GM21737 (cell line): Measurements from ENCODE around the gene HIBADH.
A peak's percentile ranks its signal among the peaks of the same experiment; 100 is the strongest.

ENCODE experiments used
- ATAC-seq: cut with Tn5 transposase; IDR thresholded peaks from one replicate; pipeline ENCODE4 v1.9.1; 2021; ENCODE audit warnings: mild to moderate bottlenecking, moderate library complexity; ENCODE audit not compliant: unreplicated experiment

The HIBADH gene

DNA sequence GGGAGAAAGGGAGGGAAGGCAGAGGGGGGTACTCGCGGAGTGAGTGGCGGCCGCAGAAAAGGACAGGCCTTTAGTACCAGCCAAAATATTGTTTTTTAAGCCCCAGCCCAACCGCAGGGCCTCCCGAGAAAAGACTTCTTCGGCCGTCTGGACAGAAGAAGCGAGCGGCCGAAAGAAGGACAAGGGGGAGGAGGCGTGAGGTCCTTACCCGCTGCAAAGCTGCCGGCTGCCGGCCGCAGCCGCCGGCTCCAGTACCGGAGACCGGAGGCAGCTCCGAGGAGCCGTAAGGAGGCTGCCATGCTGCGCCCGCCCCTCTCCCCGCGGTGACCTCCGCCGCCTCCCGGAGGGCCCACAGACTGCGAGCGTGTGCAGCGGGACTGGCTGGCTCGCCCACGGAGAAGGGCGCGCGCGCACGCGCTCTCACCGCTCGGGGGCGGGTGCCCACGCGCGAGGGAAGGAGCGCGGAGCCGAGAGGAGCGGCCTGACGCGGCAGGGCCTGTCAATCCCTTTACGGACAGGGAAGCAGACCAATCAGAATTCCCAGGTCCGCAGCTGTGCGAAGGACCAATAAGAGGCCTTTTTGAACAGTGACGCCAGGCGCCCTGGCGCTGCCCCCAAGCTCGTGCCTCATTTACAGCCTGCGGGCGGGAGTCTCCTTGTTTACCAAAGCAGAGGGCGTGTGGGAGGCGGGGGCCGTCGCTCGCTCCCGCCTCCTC is at the start of gene HIBADH:
HIBADH (minus strand) TSS at position 394 of the 716 bp plus-strand sequence; CDS start at position 299, 95 bp downstream.
- ATAC-seq: peak; percentile 99

DNA sequence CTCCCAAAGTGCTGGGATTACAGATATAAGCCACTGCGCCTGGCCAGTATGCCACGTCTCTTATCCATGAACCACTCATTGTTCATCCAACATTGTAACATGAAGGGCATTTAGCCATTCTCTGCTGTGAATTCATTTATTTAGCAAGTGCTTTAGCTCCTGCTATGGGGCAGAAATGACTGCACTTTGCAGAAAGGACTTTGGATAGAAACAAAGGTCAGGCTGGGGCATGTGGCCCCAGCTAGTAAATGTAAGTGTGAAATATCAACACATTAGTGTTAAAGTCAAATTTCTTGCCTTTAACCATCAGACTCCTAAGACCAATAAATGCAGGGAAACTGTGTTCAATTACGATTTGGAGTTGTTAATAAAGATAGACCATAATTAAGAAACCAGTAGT is 49.5 kb upstream of the HIBADH start:
- no peak for ATAC-seq

DNA sequence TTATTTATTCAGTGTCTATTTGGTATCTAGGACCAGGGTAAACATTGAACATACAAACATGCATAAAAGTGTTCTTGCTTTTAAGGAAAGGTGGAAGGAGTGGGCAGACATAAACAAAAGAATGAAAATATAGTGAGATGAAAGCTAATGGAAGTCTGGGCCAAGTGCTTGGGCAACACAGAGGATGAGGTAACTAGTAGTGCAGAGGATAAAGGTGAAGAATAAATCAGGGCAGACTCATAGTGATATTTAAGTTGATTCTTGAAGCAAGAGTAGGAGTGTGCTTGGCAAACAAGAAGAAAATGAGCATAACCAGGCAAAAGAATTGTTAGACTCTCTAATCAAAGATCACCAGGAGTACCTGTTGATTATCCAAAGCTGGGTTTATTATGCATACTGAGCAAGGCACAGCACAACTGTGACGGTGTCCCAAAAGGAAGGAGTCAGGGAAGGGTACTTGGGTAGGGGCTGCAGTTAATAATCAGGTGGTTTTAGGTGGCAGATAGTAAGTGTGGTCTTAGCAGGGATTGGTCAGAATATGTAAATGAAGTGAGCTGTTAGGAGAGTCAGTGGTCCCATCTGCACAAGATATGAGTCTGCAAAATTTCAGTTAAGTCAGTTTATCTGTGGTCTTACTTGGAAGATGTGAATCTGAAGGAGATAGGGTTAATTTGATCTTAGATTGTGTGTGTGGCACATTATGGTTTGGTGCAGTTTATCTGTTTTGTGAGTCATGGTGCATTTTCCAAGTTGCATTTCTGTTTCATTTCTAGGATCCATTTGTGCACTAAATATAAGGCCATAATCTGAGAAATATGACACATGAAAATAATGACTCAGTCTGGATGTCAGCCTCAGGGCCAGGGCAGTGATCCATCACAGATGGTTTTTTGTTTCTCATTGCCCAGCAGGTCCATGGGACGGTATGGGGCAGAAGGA is 46.7 kb upstream of the HIBADH start:
- ATAC-seq: no peak

DNA sequence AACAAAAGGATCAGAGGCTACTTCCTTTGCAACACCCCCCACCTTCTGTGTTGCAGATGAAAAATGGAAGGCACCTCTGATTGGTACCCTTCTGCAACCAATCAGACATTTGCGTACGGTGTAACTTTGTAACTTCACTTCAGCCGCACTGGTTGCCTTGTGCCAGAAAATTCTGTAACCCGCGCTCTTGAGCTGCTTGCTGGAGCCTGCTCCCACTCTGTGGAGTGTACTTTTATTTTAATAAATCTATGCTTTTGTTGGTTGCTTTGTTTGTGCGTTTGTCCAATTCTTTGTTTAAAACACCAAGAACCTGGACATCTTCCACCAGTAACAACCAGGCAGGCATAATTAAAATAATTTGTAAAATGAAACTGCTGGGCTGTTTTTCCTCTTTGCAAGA is 45.8 kb upstream of the HIBADH start:
- no peak for ATAC-seq

DNA sequence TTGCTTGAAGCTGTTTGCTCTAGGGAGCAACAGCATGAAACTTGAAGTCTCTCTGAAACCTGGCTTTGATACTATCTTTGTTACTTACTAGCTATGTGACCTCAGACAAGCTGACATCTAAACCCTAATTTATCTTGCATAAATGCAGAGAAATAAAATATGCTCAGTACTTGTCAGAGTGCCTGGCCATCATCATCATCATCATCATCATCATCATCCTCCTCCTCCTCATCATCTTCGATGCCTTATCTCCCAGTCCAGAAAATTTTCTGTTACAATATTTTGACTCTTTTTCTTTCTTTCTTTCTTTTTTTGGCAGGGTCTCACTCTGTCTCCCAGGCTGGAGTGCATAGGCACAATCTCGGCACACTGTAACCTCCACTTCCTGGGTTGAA is 42.5 kb upstream of the HIBADH start:
- ATAC-seq: no peak

DNA sequence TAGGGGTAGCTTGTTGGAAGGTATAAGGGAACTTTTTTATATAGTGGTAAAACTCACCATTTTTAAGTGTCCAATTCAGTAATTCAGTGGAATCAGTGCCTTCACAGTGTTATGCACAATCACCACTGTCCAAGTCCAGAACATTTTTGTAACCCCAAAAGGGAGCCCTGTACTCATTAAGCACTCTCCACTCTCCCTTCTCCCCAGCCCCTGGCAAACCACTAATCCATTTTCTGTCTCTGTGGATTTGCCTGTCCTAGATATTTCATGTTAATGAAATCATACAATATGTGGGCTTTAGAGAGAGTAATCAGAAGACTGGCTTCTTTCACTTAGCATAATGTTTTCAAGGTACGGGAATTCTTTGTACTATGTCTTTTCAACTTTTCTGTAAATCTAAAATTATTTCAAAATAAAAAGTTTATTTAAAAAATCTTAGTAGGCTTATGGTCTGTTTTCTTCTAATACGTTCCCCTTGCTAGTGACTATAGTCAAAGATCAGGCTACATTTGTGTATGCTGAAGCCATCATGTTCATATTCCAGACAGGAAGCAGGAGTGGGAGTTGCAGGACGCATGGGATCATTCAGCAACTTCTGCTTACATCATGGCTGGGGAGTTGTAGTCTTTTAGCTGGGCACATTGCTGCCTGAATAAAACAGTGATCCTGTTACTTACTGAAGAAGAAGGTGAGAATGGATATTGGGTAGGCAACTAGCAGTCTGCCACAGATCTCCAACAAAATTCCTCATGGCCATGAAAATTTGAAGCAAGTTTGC is 41.9 kb upstream of the HIBADH start:
- ATAC-seq: no peak

DNA sequence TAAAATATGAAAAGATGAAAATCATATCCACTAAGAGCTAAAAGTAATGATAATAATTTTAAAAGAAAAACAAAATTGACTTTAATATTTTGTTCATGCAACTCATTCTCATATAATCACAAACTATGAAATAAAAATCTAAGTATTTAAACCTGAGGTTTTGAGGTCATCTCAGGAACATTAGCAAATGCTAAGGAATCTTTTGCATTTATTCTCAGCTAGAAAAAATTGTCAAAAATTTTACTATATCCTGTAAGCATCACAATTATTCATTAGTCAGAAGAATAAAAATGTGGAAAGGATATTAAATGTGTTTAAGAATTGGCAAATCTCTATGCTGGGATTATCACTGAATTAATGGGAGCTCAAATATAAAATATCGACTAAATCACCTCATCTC is 40.5 kb upstream of the HIBADH start:
- no peak for ATAC-seq

DNA sequence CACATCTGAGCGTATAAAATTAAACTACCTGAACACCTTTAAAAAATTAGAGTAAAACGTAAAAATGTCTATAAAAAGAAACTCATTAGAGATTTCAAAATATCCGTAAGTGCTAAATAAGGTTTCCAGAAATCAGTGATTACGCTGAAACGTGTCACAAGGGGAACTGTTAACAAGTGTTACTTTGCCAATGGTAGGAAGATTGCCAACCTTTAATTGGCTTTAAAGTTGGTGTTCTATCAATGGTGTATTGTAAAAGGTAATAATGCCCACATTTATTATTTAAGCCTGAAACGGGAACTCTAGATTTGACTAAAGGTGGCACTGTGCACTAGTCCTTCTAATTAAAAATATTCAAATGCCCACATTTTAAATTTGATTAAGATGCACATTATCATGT is 37.8 kb upstream of the HIBADH start:
- ATAC-seq: no peak

DNA sequence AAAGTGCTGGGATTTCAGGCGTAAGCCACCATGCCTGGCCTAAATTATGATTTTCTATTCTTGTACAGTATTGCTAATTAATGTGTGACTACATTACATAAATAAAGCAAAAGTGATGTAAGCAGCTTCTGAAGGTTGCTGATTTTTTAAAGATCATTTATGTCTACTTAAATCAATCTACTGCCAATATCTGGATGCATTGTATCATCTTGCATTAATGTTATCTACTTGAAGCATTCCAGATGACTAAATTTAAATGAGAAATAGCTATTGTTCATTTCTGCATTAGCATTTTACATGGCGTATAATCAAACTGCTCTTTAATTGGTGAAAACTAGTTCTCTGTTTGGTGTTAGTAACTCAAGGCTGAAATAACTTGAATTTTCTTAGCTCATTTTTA is 37.1 kb upstream of the HIBADH start:
- ATAC-seq: no peak

DNA sequence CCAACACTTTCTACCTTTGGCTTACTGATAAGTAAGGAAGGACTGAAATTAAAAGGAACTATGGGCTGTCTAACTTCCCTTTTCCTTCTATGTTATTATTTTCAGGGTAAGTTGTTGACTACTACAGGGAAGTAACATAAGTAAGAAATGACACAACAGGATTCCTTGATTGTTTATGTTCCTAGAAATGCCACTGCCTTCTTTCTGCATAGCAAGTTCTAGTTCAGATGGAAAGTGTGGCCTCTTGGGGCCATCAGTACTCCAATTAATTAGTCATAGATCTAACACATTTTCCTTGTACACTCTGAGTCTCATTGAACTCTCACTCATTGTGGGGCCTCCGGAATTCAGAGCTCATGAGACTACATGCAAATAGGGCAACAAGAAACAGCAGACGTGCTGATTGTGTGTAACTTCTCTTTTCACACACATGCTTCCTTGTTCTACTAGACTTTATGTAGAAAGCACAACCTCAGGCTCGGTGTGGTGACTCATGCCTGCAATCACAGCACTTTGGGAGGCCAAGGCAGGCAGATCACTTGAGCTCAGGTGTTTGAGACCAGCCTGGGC is 35.3 kb upstream of the HIBADH start:
- ATAC-seq: peak; percentile 77

DNA sequence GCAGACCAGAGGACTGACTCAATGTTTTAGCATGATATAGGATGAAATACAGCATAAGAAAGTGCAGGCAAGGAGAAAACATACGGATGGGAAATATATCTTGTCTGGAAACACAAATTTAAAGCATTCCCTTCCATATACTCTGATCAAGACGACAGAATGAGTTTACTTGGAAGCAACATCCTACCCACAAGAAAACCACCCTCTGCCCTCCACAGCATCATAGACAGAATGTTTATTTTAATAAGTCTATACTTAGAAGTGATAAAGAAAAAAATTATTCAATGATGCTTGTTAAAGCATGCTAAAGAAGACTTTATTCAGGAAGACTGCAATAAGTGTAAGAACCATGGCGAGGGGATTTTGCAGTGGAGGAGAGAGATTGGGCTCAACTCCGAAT is 32.4 kb upstream of the HIBADH start:
- no peak for ATAC-seq

DNA sequence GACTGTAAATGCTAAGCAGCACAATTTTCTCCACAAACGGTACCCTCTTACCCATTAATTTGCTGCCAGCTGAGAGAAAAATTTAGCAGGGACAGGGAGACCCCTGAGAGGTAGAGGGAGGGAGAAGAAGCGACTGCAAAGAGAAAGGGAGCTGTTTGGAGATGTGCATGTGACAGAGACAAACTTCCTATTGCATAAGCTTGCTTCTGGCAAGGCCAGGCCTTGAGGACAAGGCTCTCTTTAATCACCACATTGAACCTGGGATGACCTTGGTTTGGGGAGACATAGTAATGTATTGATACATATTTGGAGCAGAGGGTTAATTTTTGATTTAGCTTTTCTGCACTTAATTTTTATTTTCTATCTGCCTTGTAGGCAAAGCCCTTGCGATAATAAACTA is 31.1 kb upstream of the HIBADH start:
- ATAC-seq: no peak

DNA sequence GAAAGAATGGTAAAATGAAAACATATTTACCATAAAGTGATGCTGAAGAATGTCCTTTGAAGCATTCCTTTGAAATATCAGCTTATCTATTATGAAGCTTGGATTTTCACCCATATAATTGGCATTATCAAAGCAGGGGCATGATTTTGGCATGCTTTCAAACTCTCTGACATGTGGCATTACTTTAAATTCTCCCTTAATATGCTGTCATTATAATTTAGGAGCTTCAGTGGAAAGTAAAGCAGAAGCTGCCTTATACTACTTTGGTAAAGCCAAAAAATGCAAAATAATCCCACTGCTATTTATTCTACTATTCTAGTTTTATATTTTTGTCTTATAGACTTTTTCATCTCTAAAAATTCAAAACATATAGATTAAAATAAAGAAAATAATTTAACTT is 28.0 kb upstream of the HIBADH start:
- ATAC-seq: no peak

DNA sequence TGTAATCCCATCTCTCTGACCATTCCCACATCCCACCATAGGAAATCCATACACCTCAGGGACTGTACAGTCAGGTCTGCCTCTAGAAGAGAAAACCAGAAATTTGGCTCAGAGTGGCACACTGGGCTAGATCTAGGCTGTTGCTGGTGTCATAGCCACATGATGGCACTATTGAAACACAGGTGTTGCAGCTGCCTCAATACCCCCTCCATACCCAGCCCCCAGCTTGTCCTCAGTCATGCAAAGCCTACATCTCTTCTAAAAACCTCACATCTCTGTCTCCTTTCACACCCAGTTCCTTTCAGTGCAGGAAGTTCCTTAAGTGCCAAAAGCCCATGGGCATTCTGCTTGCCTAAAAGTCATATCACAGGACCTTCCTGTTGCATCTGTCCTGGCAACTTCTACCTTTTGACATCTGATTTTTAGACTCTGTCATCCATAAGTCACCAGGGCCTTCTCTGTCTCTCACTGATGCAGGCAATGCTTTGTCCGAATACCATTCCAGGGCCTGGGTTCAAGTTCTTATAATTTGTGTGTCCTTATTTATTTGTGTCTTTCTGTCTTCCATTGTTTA is 27.0 kb upstream of the HIBADH start:
- no peak for ATAC-seq

DNA sequence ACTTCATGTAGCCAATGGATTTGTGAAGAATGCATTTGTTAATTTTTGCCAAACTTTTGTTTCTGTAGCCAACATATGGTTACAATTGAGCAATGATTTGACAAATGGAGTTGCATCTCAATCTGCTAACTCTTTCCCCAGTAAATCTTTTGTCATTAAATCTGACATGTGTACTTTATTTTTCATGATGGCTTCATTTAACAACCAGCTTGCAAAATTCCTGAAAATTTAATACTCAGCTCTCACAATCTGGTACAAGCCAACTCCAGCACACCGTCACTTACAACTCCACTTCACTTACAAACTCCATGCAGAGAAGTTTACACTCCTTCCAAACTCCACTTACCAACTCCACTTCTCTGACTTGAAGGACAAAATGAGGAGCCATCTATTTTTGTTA is 26.5 kb upstream of the HIBADH start:
- no peak for ATAC-seq

DNA sequence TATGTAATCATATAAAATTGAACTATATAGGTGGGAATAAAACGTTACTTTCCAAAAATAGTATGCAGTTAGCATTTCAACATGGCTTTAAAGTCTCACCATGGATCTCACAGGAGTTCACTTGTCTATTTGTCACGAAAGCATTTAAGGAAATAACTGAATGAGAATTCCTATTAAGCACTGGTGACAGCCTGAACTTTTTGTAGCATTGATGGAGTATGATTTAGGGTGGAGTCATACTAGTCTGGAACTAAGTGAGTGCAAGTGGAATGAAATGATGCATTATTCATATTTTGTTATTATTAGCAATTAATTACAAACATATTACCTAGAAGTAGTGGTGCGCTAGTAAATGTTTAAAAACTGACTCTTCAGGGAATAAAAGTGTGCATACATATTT is 26.0 kb upstream of the HIBADH start:
- ATAC-seq: no peak

DNA sequence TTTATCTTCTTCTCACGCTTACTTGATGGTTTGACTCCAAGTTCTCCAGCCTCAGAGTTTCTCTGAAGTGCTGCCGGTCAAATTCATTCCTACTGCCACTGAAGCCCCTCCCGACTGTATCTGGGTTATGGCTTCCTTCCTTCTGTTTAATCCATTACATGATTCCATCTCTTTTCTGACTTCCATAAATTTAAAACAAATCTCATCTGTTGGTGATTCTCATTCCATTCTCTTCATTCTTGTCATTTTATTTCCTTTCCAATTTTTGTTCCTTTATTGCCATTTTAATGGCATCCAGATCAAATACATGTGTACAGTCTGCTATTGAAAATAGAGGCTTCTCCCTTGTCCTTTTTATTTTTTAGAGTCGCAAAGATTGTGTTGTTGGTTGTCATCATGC is 25.4 kb upstream of the HIBADH start:
- ATAC-seq: no peak

DNA sequence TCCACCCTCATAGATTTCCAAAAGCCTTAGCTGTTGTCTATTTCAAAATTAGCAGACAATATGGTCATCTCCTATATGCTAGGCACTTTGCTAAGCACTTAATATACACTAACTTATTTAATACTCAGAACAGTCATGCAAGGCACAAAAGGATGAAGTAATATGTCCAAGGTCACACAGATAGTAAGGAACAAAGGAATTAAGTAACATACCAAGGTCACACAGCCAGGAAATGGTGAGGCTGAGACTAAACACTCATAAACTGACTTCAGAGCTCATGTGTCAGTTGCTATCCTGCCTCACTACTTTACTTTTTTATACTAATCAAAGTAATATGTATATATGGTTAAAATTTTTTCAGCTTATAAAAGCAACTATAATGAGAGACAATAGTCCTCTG is 23.6 kb upstream of the HIBADH start:
- no peak for ATAC-seq

DNA sequence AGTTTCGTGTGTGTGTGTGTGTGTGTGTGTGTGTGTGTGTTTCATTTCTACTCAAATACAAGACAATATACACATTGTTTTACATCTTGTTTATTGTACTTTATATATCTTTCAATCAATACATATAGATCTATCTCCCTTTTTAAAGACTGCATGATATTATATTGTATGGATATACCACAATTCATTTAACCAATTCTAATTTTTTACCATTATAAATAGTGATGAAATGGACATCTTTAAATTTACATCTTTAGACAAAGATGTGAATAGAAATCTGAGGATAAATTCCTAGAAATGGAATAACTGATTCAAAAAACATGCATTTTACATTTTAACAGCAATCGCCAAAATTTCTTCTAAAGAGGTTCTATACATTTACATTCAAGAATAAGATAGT is 23.2 kb upstream of the HIBADH start:
- no peak for ATAC-seq

DNA sequence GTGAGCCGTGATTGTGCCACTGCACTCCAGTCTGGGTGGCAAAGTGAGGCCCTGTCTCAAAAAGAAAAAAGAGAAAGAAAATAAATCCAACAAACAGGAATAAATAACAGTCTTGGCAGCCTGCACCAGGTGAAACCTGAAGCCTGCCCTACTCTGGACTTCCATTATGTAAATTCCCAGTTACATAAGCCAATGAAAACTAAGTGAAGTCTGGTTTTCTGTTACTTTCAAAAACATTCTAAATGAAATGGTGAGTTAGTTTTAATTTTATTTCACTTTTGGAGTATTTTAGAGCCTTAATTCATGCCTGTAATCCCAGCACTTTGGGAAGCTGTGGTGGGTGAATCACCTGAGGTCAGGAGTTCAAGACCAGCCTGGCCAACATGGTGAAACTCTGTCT is 22.5 kb upstream of the HIBADH start:
- no peak for ATAC-seq

DNA sequence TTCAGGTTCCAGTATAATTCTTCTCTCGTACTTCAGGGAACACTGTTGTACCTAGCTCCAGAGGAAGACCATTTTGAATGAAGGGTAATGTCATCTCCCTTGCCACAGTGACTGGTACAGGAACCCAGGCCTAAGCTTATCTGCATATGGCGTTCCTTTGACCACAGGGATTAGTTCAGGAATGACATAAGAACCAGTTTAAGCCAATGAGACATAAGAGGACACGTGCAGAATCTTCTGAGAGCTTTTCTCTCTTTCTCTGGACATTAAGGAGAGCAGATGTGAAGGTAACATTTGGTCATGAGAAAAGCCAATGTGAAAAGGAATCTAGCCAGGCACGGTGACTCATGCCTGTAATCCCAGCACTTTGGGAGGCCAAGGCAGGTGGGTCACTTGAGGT is 21.8 kb upstream of the HIBADH start:
- no peak for ATAC-seq
